Endometrial microvascular endothelial cells (primary cell): ENCODE measurements around the gene LNX2. TPM values are rescaled to one million over a fixed set of nuclear protein-coding genes. Genes with fewer than 3 reads are reported as not detected.
"Not testable (repeated sequence)": the region's sequence is repeated elsewhere in the genome, so short reads cannot be mapped to it uniquely, and the experiment has no call there.

Source experiments
- in situ Hi-C: cut with HindIII; loops from 2 replicates; pipeline ENCODE4 v1.10.0; 2017; ENCODE audit warnings: low sequenced_read_pairs, low pct_unique_long_range_greater_than_20kb; ENCODE audit errors: inconsistent ontology term
- total RNA-seq: library from RNA; depleted of rRNA; stranded (reverse); fragments of >200 nt; gene quantifications from one replicate; pipeline ENCODE4 v1.2.3, GENCODE V29; 2015; ENCODE audit errors: inconsistent ontology term

Gene LNX2
- total RNA-seq, 1 donor from 2014 or later, result 9.3 TPM

DNA sequence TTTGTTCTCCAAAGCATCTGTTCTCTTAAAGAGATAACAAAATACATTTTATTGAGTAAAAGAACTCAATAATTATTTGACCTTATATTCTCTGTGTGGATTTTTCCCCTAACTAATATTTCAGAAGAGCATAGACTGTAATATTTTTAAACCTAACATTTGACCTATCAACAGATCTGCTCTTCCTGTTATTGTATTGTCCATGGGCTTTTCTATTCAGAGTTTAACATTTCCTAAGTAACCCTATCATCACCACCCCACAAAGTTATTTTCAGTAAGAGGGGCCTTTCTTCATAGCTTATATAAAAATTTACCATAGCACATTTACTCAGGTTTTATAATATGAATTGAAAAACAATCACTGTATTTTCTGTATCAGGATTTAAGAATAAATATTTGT is 18.9 kb upstream of the LNX2 start:
- in situ Hi-C loops, result no loop called here

DNA sequence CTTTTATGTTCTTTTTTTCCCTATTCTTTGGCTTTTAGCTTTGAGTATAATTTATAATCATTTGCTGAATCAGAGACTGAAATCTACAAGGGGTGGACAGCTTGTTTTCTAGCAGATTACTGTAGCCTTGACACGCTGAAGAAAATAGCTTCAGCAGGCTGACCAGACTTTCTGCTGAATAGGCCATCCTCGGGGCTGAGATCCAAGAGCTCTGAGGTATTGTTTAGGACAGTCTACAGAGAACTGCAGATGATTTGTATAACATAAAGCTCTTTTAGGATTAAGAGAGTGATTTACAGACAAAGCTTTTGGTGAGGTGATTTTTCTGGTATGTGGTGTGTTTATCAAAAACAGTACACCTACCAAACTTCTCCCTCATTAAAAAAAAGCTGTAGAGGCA is 18.2 kb upstream of the LNX2 start:
- in situ Hi-C loops, result no loop called here

GRCh38 chr13:27638001-27638400 is 17.7 kb upstream of the LNX2 start:
- in situ Hi-C loops, result no loop called here

DNA sequence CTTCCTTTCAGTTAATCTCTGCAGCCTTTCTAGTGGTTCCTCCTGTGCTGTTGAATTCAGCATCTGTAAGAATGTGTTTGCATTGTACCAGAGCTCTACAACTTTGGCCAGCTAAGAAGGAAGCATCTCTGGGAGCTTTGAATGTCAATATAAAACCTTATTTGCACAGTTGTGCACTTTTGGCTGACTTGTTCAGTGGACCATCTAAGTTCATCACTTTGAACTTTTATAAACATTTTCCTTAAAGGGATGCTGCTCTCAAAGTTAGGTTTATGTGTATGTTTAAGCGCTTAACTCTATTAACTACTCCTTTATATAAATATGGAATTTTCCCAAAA is 16.9 kb upstream of the LNX2 start:
- in situ Hi-C loops, result no loop called here

DNA sequence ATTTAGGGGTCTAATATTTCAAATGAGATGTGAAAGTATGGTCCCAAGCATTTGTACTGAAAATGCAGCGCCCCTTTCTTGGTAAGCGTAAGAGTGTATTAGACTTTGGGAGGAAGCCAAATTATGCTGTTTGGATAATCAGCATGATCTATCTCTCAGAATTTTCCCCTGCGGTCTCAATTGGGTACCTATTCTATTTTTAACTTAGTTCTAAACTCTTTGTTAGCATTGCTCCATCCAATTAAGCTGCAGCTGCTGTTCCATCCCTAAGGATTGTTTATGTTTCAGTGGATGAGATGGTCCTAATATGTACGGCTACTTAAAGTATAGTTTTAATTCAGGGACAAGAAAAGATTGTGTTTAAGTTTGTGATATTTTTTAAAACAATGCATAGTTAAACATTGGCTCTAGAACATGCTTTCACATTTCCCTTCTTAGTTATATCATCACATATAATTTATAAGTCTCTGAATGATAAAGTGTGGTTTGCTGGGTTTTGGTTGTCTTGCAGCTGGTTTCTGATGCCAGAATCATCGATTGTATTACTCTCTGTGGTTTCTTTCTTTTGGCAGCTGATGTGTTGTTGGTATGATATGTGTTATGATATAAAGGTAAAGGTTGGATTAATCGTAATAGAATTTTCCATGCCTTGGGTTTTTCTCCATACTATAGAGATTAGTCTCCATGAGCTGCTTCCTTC is 16.4 kb upstream of the LNX2 start:
- in situ Hi-C loops, result no loop called here

- in situ Hi-C loops, result no loop called here
Measured at GRCh38 chr13:27635266-27635665, 14.9 kb upstream of the LNX2 start.

DNA sequence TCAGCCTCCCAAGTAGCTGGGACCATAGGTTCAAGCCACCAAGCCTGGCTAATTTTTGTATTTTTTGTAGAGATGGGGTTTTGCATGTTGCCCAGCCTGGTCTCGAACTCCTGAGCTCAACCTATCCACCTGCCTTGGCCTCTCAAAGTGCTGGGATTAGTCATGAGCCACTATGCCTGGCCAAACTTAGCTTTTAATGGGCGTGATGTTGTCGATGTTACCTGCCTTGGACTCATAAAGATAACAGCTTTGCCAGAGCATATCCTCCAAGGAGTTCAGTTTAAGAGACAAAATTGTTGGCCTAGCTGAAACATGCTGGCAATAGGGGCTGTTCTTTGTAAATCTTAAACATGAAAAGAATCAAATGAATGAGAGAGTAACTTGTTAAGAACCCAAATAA is 14.5 kb upstream of the LNX2 start:
- in situ Hi-C loops, result no loop called here

- in situ Hi-C loops, result no loop called here
Measured at GRCh38 chr13:27634231-27634630, 13.9 kb upstream of the LNX2 start.

DNA sequence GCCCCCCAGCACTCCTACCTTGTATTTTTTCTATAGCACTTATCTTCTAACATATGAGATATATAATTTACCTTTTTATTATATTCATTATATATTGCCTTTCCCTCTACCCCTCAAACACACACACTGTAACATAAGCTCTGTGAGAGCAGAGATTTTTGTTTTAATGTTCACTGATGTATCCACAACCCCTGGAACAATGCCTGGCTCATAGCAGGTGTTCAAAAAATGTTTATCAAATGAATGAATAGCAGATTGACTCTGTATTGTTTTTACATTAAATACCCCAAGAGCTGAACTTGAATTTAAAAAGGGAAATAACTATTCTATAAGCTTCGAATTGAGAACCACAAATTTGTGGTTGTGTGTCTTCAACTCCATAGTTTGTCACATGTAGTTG is 12.3 kb upstream of the LNX2 start:
- in situ Hi-C loops, result no loop called here

DNA sequence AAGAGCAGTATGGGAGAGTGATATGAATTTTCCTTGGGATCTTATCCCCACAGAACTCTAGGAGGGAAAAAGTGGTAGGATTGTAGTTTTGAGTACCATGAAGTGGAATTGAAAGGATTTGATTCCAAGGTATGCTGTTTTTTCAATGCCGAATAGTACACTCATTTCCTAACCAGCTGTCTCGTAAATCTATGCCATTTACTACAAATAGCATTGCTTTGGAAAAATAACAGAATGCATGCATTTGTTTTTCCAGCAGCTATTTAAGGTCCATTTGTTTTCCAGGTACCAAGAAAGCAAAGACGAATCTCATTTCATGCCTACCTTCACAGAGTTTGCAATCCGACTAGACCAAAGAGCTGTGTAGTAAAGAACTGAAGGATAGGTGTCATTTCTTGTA is 11.9 kb upstream of the LNX2 start:
- in situ Hi-C loops, result no loop called here

DNA sequence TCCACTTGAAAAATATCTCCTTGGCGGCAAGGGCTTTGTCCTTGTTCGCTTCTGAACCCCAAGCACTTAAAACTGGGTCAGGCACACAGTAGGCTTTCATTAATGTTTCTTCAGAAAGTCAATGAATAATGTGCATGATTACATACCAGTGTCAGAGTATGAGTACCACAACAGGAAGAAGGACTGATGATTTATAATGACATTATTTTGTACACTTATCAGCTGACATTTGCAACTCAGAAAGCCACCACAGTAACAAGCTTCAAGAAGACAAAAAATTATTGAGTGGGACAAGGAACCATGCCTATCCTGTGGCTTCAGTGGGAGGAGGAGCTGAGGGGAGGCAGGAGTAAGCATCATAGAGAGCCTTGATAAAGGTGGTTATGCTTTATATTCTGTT is 11.3 kb upstream of the LNX2 start:
- in situ Hi-C loops, result no loop called here

DNA sequence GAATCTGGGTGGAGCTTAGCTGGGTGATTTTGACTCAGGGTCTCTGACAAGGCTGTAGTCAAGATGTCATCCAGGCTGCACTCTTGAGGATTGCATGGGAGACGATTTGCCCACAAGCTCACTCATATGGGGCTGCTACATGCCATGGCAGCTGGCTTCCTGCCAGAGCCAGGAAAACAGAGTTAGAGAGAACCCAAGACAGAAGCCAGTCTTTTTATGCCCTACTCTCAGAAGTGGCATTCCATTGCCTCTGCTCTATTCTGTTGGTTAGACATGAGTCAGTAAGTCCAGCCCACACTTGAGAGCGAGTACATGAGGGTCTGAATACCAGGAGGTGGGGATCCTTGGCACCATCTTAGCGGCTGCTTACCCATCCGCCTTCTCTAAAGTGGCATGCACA is 10.8 kb upstream of the LNX2 start:
- in situ Hi-C loops, result no loop called here

DNA sequence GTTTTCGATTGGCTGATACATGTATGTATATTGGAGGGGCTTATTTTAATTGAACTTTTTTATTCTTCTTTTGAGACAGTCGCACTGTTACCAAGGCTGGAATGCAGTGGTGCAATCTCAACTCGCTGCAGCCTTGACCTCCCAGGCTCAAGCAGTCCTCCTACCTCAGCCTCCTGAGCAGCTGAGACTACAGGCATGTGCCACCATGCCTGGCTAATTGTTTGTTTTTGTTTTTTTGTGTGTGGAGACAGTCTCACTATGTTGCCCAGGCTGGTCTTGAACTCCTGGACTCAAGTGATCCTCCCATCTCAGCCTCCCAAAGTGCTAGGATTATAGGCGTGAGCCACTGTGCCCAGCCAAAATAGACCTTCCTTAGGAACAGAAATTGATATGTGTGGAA is 8.4 kb upstream of the LNX2 start:
- in situ Hi-C loops, result not testable (repeated sequence)

GRCh38 chr13:27628081-27628480 is 7.8 kb upstream of the LNX2 start:
- in situ Hi-C loops, result no loop called here

DNA sequence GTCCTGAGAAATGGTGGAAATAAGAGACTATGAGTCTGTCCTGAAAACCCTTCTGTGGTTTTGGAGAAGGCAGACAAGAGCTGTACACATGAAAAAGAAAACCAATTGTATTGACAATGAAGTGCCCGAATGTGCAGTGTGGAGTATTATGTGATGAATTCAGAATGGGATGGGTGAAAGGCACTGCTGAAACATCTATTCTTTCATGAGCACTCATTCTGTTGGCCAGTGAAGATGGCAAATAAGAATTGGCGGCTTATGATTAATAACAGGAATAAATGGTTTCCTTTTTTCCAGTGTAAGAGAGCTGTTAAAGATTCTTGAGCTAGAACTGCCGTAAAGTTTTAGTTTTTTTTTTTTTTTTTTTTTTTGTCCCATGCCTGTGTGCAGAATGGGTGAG is 7.1 kb upstream of the LNX2 start:
- in situ Hi-C loops, result no loop called here

DNA sequence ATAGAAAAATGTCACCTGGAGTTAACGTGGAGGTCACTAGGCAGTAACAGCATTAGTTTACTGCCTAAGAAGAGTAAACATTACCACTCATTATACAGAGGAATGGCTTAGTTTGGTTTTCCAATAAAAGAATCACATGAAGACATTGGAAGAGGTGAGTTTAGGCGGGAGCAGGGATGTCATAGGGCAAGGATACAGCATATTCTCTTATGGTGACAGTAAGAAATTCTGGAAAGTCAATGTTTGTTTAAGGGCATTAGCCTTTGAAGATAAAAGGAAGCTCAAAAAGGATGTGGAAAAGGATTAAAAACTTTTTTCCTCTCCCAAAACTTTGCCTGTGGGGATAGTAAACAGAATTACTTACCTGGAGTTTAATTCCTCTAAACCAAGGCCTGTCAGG is 5.5 kb upstream of the LNX2 start:
- in situ Hi-C loops, result no loop called here

DNA sequence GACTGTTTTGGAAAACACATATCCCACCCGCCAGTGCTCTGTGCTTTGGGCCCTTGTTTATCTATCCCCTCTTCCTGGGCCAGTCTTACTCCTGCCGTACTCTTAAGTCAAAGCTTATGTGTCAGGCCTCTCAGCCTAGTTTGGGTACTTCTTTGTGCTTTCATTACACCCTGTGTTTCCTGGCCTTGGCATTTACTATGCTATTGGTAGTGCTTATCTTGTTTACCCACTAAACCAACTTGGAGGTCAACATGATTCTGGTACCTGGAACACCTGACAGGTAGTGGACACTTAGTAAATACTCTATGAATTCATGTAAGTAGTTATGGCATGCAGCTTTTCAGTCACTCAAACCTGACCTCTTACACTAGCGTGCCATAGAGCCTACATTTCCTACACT is 3.7 kb upstream of the LNX2 start:
- in situ Hi-C loops, result no loop called here

GRCh38 chr13:27622881-27623280 is 2.6 kb upstream of the LNX2 start:
- in situ Hi-C loops, result no loop called here

DNA sequence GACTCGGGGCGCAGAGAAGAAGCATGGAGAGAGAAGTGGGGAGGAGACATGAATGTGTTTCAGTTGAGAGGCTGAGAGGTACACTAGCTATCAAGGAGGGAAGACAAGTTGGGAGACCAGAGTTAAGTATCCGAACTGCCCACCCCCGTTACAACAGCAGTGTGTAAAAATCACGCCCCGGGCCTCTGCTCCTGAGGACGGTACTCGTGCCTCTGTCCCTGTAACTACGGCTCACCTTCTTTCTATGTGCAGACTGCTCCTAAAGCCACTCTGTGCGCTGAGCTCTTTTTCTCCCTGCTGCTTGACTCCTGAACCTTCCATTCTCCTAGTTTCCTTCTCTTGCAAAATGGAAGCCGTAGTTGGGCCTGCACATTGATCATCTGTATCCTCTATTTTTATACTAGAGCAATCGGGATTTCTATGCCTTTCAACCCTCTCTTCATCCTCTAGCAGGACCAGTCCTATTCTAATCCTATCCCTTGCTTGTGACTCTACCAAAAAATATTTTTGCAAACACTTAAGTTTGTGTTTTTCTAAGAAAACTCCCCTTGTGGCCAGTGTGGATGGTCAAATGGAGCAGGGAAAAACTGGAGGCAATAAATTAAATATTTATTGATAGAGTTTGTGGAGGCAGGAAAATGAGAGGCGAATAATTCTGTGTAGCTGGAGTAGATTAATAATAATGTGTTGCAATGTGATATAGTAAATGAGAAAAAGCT is 1.9 kb upstream of the LNX2 start:
- in situ Hi-C loops, result no loop called here

- in situ Hi-C loops, result no loop called here
Measured at GRCh38 chr13:27621366-27622101, 1.2 kb upstream of the LNX2 start, which contains the start of gene POLR1D. POLR1D (plus strand) TSS chr13:27621892; CDS start chr13:27621984, 92 bp downstream.
